Peyer's patch (tissue), 4 donors: ENCODE measurements around the gene POLR3GL.

Experiments used
- POLR2A ChIP-seq, 2 donors: fragments of 450-650 bp; IDR thresholded peaks; one replicate each; pipeline ENCODE4 v1.5.1; 2017; ENCODE audit warnings: antibody characterized with exemption in 2 of 2, mild to moderate bottlenecking in 2 of 2, moderate library complexity in 2 of 2
- TF ChIP-seq, protein P1 (sequence below), 6 experiments: fragments of 450-650 bp in 4 of 6; fragments of 200-600 bp in 2 of 6; sonication (generic) in 1 of 6; IDR thresholded peaks; one replicate each; pipeline ENCODE4 v1.5.1; 2017 to 2019; ENCODE audit warnings: antibody characterized with exemption in 6 of 6, mild to moderate bottlenecking in 3 of 6, moderate library complexity in 1 of 6

DNA sequence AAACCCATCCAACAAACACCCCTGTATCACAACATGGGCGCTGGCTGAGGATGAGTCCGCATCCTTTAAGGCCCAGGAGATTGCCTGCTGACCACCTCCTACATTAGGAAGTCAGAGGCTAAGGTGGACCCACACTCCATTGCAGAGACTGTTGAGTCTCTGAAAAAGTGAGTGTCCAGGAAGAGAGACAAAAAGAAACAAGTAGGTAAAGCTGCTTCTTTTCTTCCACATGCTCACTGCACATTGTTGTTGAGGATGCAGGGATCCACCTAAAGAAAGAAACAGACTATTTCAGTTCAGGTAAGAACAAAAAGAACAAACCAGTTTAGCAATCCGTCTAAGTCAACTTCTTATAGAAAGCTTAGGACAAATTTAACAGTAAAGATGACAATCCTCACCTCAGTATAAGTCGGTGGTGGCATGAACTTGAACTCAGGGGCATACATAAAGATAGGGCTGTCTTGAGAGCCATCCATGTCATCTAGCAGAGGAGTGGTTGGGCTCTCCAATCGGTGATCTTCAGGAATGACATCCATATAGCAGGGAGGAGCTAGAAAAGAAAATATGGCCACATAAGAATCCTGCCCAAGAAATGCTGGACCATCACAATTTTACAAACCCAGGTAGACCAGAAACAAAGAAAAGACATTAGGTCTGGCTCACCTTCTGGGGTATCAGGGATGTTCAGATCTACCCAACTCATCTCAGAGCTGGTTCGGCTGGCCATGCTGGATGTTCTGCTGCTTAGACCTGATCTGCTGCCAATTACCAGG, 29.3 kb downstream of the POLR3GL start:
- TF ChIP-seq, protein P1, sequence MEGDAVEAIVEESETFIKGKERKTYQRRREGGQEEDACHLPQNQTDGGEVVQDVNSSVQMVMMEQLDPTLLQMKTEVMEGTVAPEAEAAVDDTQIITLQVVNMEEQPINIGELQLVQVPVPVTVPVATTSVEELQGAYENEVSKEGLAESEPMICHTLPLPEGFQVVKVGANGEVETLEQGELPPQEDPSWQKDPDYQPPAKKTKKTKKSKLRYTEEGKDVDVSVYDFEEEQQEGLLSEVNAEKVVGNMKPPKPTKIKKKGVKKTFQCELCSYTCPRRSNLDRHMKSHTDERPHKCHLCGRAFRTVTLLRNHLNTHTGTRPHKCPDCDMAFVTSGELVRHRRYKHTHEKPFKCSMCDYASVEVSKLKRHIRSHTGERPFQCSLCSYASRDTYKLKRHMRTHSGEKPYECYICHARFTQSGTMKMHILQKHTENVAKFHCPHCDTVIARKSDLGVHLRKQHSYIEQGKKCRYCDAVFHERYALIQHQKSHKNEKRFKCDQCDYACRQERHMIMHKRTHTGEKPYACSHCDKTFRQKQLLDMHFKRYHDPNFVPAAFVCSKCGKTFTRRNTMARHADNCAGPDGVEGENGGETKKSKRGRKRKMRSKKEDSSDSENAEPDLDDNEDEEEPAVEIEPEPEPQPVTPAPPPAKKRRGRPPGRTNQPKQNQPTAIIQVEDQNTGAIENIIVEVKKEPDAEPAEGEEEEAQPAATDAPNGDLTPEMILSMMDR (IDR thresholded peaks at IDR 0.05) = peak in 2 of 6 experiments; percentile 3 to 9
- TF ChIP-seq POLR2A (IDR thresholded peaks at IDR 0.05) = peak in 1 of 2 donors; percentile 22
